Activated CD8-positive, alpha-beta memory T cell treated with anti-CD3 and anti-CD28 coated beads for 4 hours (primary cell): ENCODE results near the gene CLCNKA.
"Not testable (repeated sequence)": the region's sequence is repeated elsewhere in the genome, so short reads cannot be mapped to it uniquely, and the experiment has no call there.

Experiments
- DNase-seq, 2 donors: peaks; one replicate each; pipeline ENCODE4 v3.0.0-alpha.2; 2020; ENCODE audit warnings: low read depth in 2 of 2

CLCNKA gene

GRCh38 chr1:16021681-16022080 lies at the start of gene CLCNKA:
Gene CLCNKA, plus strand, starts transcription at chr1:16022036. Its CDS starts 584 bp downstream, at chr1:16022620.
- no peak for DNase-seq

- no peak for DNase-seq
Observed at GRCh38 chr1:15972409-15972808, 49.4 kb upstream of the CLCNKA start.

GRCh38 chr1:15973772-15974171 lies 48.1 kb upstream of the CLCNKA start:
- no peak for DNase-seq

GRCh38 chr1:15974855-15975254 lies 47.0 kb upstream of the CLCNKA start:
- no peak for DNase-seq

GRCh38 chr1:15975358-15975804 lies 46.5 kb upstream of the CLCNKA start:
- peak; percentile 73 to 84 for DNase-seq

- DNase-seq: peak; percentile 90 to 94
Observed at GRCh38 chr1:15975805-15976680, 45.8 kb upstream of the CLCNKA start, which contains the start of gene ZBTB17. Gene ZBTB17, minus strand, starts transcription at chr1:15976101. Its CDS starts 27,606 bp downstream, at chr1:15948495.

GRCh38 chr1:15977947-15978346 lies 43.9 kb upstream of the CLCNKA start:
- DNase-seq: not testable (repeated sequence)

GRCh38 chr1:15981679-15982078 lies 40.2 kb upstream of the CLCNKA start:
- DNase-seq: no peak

GRCh38 chr1:15983275-15983674 lies 38.6 kb upstream of the CLCNKA start:
- DNase-seq: no peak

GRCh38 chr1:15985611-15986297 lies 36.1 kb upstream of the CLCNKA start:
- DNase-seq: no peak

GRCh38 chr1:15988856-15989736 lies 32.7 kb upstream of the CLCNKA start:
- no peak for DNase-seq

GRCh38 chr1:15989776-15990175 lies 32.1 kb upstream of the CLCNKA start:
- DNase-seq: no peak

GRCh38 chr1:15991427-15992186 lies 30.2 kb upstream of the CLCNKA start:
- DNase-seq: no peak

GRCh38 chr1:15992187-15992553 lies 29.7 kb upstream of the CLCNKA start:
- DNase-seq: no peak

- DNase-seq: no peak
Observed at GRCh38 chr1:15992582-15993500, 29.0 kb upstream of the CLCNKA start.

- DNase-seq: no peak
Observed at GRCh38 chr1:15993666-15994065, 28.2 kb upstream of the CLCNKA start.

- DNase-seq: no peak
Observed at GRCh38 chr1:15994081-15994480, 27.8 kb upstream of the CLCNKA start.

GRCh38 chr1:15994590-15995351 lies 27.1 kb upstream of the CLCNKA start:
- DNase-seq: no peak

- DNase-seq: no peak
Observed at GRCh38 chr1:15997076-15997585, 24.7 kb upstream of the CLCNKA start.
